GM18505 (cell line): ENCODE results near the gene VGLL4.

Experiments used
- ATAC-seq: cut with Tn5 transposase; IDR thresholded peaks from one replicate; pipeline ENCODE4 v1.9.1; 2021; ENCODE audit not compliant: unreplicated experiment
- POLR2A ChIP-seq: IDR thresholded peaks from 4 replicates; pipeline ENCODE4 v1.6.1; 2011; ENCODE audit warnings: borderline replicate concordance; ENCODE audit not compliant: insufficient read depth, insufficient read length; ENCODE audit errors: extremely low read depth

The VGLL4 gene

GRCh38 chr3:11642431-11643191, 1.1 kb downstream of the VGLL4 start:
- peak; percentile 60 for ATAC-seq
- TF ChIP-seq POLR2A, result peak; percentile 73

- no peak for TF ChIP-seq POLR2A
- ATAC-seq, result no peak
Measured at GRCh38 chr3:11641683-11642430, 1.9 kb downstream of the VGLL4 start.

- no peak for ATAC-seq
- TF ChIP-seq POLR2A, result no peak
Measured at GRCh38 chr3:11641316-11641682, 2.4 kb downstream of the VGLL4 start.

GRCh38 chr3:11640009-11640673, 3.6 kb downstream of the VGLL4 start:
- ATAC-seq, result no peak
- TF ChIP-seq POLR2A, result no peak

GRCh38 chr3:11638495-11639358, 5.0 kb downstream of the VGLL4 start:
- ATAC-seq, result no peak
- TF ChIP-seq POLR2A, result no peak

GRCh38 chr3:11637901-11638458, 5.7 kb downstream of the VGLL4 start:
- ATAC-seq, result no peak
- no peak for TF ChIP-seq POLR2A

- no peak for TF ChIP-seq POLR2A
- no peak for ATAC-seq
Measured at GRCh38 chr3:11636394-11636770, 7.3 kb downstream of the VGLL4 start.

GRCh38 chr3:11635680-11636393, 7.9 kb downstream of the VGLL4 start:
- TF ChIP-seq POLR2A, result no peak
- ATAC-seq, result no peak

- no peak for ATAC-seq
- TF ChIP-seq POLR2A, result no peak
Measured at GRCh38 chr3:11634974-11635612, 8.6 kb downstream of the VGLL4 start.

DNA sequence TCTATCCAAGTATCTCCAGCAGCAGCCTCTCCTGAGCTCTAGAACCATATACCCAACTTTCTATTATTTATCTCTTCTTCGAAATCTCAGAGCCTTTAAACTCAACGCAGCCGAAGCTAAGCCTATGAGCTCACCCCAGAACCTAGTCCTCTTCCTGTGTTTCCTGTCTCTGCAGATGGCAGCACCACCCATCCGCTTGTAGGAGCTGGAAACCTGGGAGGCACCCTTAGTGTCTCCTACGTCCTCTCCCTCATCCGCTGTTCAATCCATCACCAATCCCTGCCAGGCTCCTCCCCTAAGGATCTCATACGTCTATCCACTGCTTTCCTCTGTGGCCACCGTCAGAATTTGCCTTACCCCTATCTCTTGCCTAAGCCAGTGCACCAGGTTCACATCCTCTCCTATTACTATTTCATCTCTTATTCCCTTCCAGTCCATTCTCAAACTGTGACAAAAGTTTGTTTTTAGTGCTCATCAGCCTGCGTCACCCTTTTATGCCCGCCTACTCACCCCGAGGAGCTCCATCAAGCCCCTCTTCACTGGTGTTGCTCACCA, 9.6 kb downstream of the VGLL4 start:
- TF ChIP-seq POLR2A, result no peak
- no peak for ATAC-seq

DNA sequence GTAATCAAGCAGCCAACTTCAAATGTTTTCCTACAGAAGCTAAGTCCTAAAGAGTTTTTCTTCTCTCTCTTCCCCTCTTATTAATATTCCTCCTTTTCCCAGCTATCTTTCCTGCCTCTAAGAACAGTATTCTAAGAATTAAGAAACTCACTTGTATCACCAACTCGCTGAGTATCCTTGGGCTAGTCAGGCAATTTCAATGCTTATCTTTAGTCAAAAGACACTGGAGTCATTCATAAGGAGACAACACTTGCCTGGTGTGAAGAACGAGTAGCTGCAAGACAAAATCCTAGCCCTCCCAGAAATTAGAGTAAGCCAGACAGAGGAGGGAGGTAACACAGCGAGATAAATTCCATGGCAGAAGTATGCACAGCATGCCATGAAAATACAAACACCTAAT, 10.7 kb downstream of the VGLL4 start:
- no peak for ATAC-seq
- no peak for TF ChIP-seq POLR2A
